Liver (tissue), 9 donors: ENCODE measurements around the gene APBB1IP. TPM values are rescaled to one million over a fixed set of nuclear protein-coding genes. Genes with fewer than 3 reads are reported as not detected.

Experiments used
- DNase-seq: peaks from one replicate; pipeline ENCODE4 v3.0.0-alpha.2; 2017; ENCODE audit warnings: low spot score
- H3K27ac ChIP-seq, 2 donors: one replicate each; pipeline ENCODE4 v1.7.0; 2013; ENCODE audit warnings: inconsistent platforms in 2 of 2, low read length in 2 of 2, control low read depth in 1 of 2, low read depth in 1 of 2, mild to moderate bottlenecking in 1 of 2
- H3K27me3 ChIP-seq, 4 donors: one replicate each; pipeline versions ENCODE4 v1.6.1 to v1.7.0; 2013; ENCODE audit warnings: low read length in 3 of 4, inconsistent platforms in 1 of 4, mild to moderate bottlenecking in 1 of 4, moderate library complexity in 1 of 4; ENCODE audit not compliant: control insufficient read depth in 4 of 4, insufficient read depth in 4 of 4
- H3K36me3 ChIP-seq, 4 donors: one replicate each; pipeline versions ENCODE4 v1.6.1 to v1.7.0; 2013; ENCODE audit warnings: low read length in 3 of 4, mild to moderate bottlenecking in 3 of 4, low read depth in 1 of 4, moderate library complexity in 1 of 4; ENCODE audit not compliant: control insufficient read depth in 4 of 4, insufficient read depth in 3 of 4
- H3K4me1 ChIP-seq, 4 donors: one replicate each; pipeline versions ENCODE4 v1.6.1 to v1.7.0; 2013; ENCODE audit warnings: low read length in 3 of 4, mild to moderate bottlenecking in 3 of 4, moderate library complexity in 1 of 4; ENCODE audit not compliant: control insufficient read depth in 4 of 4, insufficient read depth in 4 of 4
- H3K4me3 ChIP-seq, 3 donors: one replicate each; pipeline versions ENCODE4 v1.6.1 to v1.7.0; 2013; ENCODE audit warnings: low read length in 3 of 3, control low read depth in 1 of 3, low read depth in 1 of 3, mild to moderate bottlenecking in 1 of 3
- H3K9ac ChIP-seq, 2 donors: one replicate each; pipeline ENCODE4 v1.7.0; 2013; ENCODE audit warnings: low read length in 2 of 2, mild to moderate bottlenecking in 2 of 2, moderate library complexity in 2 of 2, control low read depth in 1 of 2, low read depth in 1 of 2
- H3K9me3 ChIP-seq, 4 donors: one replicate each; pipeline versions ENCODE4 v1.6.1 to v1.7.0; 2013; ENCODE audit warnings: low read length in 3 of 4; ENCODE audit not compliant: control insufficient read depth in 4 of 4
- CTCF ChIP-seq: fragments of 150-350 bp; IDR thresholded peaks from 2 replicates; pipeline ENCODE4 v1.5.1; 2017; ENCODE audit warnings: improper control_type of control experiment, low read depth, low read length; ENCODE audit not compliant: missing input control
- EGR1 ChIP-seq, 2 donors: IDR thresholded peaks; 2 replicates each; pipeline ENCODE4 v1.6.1; 2016 to 2018; ENCODE audit warnings: antibody characterized with exemption in 2 of 2, low read depth in 2 of 2
- FOXA1 ChIP-seq: IDR thresholded peaks from 2 replicates; pipeline ENCODE4 v1.6.1; 2016; ENCODE audit warnings: antibody characterized with exemption
- FOXA2 ChIP-seq: IDR thresholded peaks from 2 replicates; pipeline ENCODE4 v1.6.1; 2016; ENCODE audit warnings: antibody characterized with exemption
- HNF4A ChIP-seq, 2 donors: conservative IDR thresholded peaks; 2 replicates each; pipeline ENCODE4 v1.6.1; 2016; ENCODE audit warnings: antibody characterized with exemption in 2 of 2, mild to moderate bottlenecking in 2 of 2
- HNF4G ChIP-seq: IDR thresholded peaks from 2 replicates; pipeline ENCODE4 v1.6.1; 2016; ENCODE audit warnings: antibody characterized with exemption
- NR2F2 ChIP-seq: IDR thresholded peaks from 2 replicates; pipeline ENCODE4 v1.6.1; 2016; ENCODE audit warnings: antibody characterized with exemption
- RAD21 ChIP-seq, 2 donors: IDR thresholded peaks; 2 replicates each; pipeline ENCODE4 v1.6.1; 2016; ENCODE audit warnings: antibody characterized with exemption in 2 of 2, mild to moderate bottlenecking in 2 of 2
- REST ChIP-seq: IDR thresholded peaks from 2 replicates; pipeline ENCODE4 v1.6.1; 2016; ENCODE audit warnings: antibody characterized with exemption, mild to moderate bottlenecking
- RXRA ChIP-seq, 2 donors: IDR thresholded peaks; 2 replicates each; pipeline ENCODE4 v1.6.1; 2017 to 2018; ENCODE audit warnings: antibody characterized with exemption in 2 of 2, mild to moderate bottlenecking in 1 of 2
- SP1 ChIP-seq: IDR thresholded peaks from 2 replicates; pipeline ENCODE4 v1.6.1; 2018; ENCODE audit warnings: antibody characterized with exemption, mild to moderate bottlenecking
- TAF1 ChIP-seq: conservative IDR thresholded peaks from 2 replicates; pipeline ENCODE4 v1.6.1; 2016; ENCODE audit warnings: antibody characterized with exemption, mild to moderate bottlenecking
- YY1 ChIP-seq: IDR thresholded peaks from 2 replicates; pipeline ENCODE4 v1.6.1; 2016; ENCODE audit warnings: antibody characterized with exemption, mild to moderate bottlenecking
- WGBS: extraction: QIAGEN DNeasy Blood & Tissue Kit; methylation state at CpG from one replicate; pipeline ENCODE4 v1.1.7; 2013; 5-methylcytosine and 5-hydroxymethylcytosine counted together
- polyA plus RNA-seq, 2 donors: library from polyadenylated mRNA; stranded (reverse) in 1 of 2; unstranded in 1 of 2; fragments of 200-250 nt in 1 of 2; fragments of >200 nt in 1 of 2; fragmentation: Nextera tagmentation in 1 of 2; extraction: Ambion mirVana in 1 of 2; gene quantifications; one replicate each; pipeline versions ENCODE4 v1.2.1 to v1.2.3, GENCODE V29; 2013 to 2015
- total RNA-seq, 2 donors: library from RNA; depleted of rRNA; stranded (reverse); fragments of >200 nt; gene quantifications; one replicate each; pipeline ENCODE4 v1.2.3, GENCODE V29; 2014
- TF ChIP-seq, protein P1 (sequence below): IDR thresholded peaks from 2 replicates; pipeline ENCODE4 v1.6.1; 2016; ENCODE audit warnings: antibody characterized with exemption
- TF ChIP-seq, protein P2 (sequence below): IDR thresholded peaks from 2 replicates; pipeline ENCODE4 v1.6.1; 2016; ENCODE audit warnings: antibody characterized with exemption
- TF ChIP-seq, protein P3 (sequence below): IDR thresholded peaks from 2 replicates; pipeline ENCODE4 v1.6.1; 2016; ENCODE audit warnings: antibody characterized with exemption
- donor health status: healthy.
- donor health status: healthy.
- donor health status: healthy.
- donor health status: healthy.
- donor health status: healthy.

Gene APBB1IP
- total and polyA plus RNA-seq, 4 donors: 9.3 to 28.4 (median 12.8) TPM

DNA sequence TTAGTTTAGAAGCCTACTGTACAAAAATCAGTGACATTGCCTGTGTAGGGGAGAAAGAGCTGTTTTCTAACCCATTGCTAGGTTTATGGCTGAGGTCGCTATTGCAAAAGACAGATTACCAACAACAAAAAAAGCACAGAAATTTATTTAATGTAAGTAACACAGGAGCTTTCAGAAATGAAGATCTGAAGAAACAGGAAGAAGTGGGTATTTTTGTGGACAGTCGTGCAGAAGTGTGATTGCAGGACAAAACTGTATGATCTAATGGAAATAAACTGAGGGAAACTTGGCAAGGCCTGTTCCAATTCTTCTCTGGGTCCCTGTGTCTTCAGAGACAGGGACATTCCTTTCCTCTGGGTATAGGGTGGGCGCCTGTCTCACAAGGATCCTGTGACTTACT lies 87.4 kb downstream of the APBB1IP start:
- WGBS: 74% methylated on average over 3 of the region's 3 CpGs
- no peaks in the 10 kb centered on the region for H3K9me3 ChIP-seq
- peaks cover 7 to 24% (median 19%) of the 10 kb centered on the region in 4 donors for H3K36me3 ChIP-seq
- no peaks in the 10 kb centered on the region for H3K4me1 ChIP-seq
- DNase-seq: no peak
- TF ChIP-seq NR2F2 (no peak), FOXA2 (no peak), RAD21 (IDR thresholded peaks at IDR 0.05) (no peak), SP1 (no peak), FOXA1 (no peak), CTCF (no peak), RXRA (IDR thresholded peaks at IDR 0.05) (no peak), EGR1 (IDR thresholded peaks at IDR 0.05; ENCODE audit: low read depth in 2 of 2) (no peak), TAF1 (no peak), YY1 (no peak), REST (no peak), HNF4G (no peak)
- TF ChIP-seq, protein P1, sequence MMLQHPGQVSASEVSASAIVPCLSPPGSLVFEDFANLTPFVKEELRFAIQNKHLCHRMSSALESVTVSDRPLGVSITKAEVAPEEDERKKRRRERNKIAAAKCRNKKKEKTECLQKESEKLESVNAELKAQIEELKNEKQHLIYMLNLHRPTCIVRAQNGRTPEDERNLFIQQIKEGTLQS: no peak
- TF ChIP-seq, protein P2, sequence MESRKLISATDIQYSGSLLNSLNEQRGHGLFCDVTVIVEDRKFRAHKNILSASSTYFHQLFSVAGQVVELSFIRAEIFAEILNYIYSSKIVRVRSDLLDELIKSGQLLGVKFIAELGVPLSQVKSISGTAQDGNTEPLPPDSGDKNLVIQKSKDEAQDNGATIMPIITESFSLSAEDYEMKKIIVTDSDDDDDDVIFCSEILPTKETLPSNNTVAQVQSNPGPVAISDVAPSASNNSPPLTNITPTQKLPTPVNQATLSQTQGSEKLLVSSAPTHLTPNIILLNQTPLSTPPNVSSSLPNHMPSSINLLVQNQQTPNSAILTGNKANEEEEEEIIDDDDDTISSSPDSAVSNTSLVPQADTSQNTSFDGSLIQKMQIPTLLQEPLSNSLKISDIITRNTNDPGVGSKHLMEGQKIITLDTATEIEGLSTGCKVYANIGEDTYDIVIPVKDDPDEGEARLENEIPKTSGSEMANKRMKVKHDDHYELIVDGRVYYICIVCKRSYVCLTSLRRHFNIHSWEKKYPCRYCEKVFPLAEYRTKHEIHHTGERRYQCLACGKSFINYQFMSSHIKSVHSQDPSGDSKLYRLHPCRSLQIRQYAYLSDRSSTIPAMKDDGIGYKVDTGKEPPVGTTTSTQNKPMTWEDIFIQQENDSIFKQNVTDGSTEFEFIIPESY: no peak
- H3K4me3 ChIP-seq: no peak overlapping the region
- no peaks in the 10 kb centered on the region for H3K27me3 ChIP-seq
- no peak overlapping the region for H3K9ac ChIP-seq
- no peak overlapping the region for H3K27ac ChIP-seq

DNA sequence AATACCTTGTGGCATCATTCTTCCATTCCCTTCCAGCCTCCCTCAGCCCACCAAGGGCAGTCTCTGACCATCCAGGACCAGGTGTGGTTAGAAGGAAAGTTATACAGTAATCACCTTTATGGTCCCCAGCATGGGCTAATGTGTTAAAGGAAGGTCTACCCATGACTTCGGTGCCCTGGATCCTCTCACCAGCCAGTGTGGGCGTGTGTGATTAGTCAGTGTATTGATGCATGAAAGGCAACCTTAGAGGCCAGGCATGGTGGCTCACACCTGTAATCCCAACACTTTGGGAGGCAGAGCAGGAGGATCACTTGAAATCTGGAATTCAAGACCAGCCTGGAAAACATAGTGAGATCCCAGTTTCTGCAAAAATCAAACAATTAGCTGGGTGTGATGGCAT lies 88.9 kb downstream of the APBB1IP start:
- H3K36me3 ChIP-seq: peaks cover 10 to 19% (median 16%) of the 10 kb centered on the region in 4 donors
- 90% methylated on average over 2 of the region's 2 CpGs for WGBS

More for the DNA sequence above, 88.9 kb downstream of the APBB1IP start:
- no peaks in the 10 kb centered on the region for H3K4me1 ChIP-seq
- H3K9me3 ChIP-seq: no peaks in the 10 kb centered on the region
- no peak overlapping the region for H3K9ac ChIP-seq
- TF ChIP-seq, protein P1: no peak
- TF ChIP-seq RXRA (IDR thresholded peaks at IDR 0.05): no peak
- no peak for TF ChIP-seq TAF1
- TF ChIP-seq HNF4G: no peak
- TF ChIP-seq, protein P3, sequence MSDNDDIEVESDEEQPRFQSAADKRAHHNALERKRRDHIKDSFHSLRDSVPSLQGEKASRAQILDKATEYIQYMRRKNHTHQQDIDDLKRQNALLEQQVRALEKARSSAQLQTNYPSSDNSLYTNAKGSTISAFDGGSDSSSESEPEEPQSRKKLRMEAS: no peak
- TF ChIP-seq SP1: no peak
- TF ChIP-seq REST: no peak
- TF ChIP-seq HNF4A (conservative IDR thresholded peaks at IDR 0.05): no peak
- TF ChIP-seq YY1: no peak
- no peak for TF ChIP-seq CTCF
- no peak for DNase-seq
- no peak overlapping the region for H3K4me3 ChIP-seq
- no peaks in the 10 kb centered on the region for H3K27me3 ChIP-seq
- no peak overlapping the region for H3K27ac ChIP-seq
